HG02970 (cell line): Measurements from ENCODE around the gene GSTO2.

Experiments used
- ATAC-seq: cut with Tn5 transposase; IDR thresholded peaks from one replicate; pipeline ENCODE4 v1.9.1; 2021; ENCODE audit warnings: mild to moderate bottlenecking, moderate library complexity, moderate number of reproducible peaks; ENCODE audit not compliant: unreplicated experiment, low FRiP score

GSTO2 gene

GRCh38 chr10:104277785-104278184, 8.8 kb downstream of the GSTO2 start:
- no peak for ATAC-seq

- no peak for ATAC-seq
Observed at GRCh38 chr10:104279550-104280259, 10.7 kb downstream of the GSTO2 start.

GRCh38 chr10:104281694-104282093, 12.7 kb downstream of the GSTO2 start:
- ATAC-seq, result no peak

GRCh38 chr10:104284846-104285245, 15.9 kb downstream of the GSTO2 start:
- ATAC-seq, result no peak

GRCh38 chr10:104286939-104287338, 18.0 kb downstream of the GSTO2 start:
- ATAC-seq, result no peak

- no peak for ATAC-seq
Observed at GRCh38 chr10:104288355-104288754, 19.4 kb downstream of the GSTO2 start.

GRCh38 chr10:104291439-104291951, 22.5 kb downstream of the GSTO2 start:
- ATAC-seq, result peak; percentile 88

- ATAC-seq, result no peak
Observed at GRCh38 chr10:104293011-104293410, 24.0 kb downstream of the GSTO2 start.

- ATAC-seq, result no peak
Observed at GRCh38 chr10:104293781-104294321, 24.9 kb downstream of the GSTO2 start.

GRCh38 chr10:104296687-104297436, 27.9 kb downstream of the GSTO2 start:
- ATAC-seq, result no peak

- no peak for ATAC-seq
Observed at GRCh38 chr10:104297697-104298660, 29.0 kb downstream of the GSTO2 start.

- ATAC-seq, result no peak
Observed at GRCh38 chr10:104299031-104299904, 30.3 kb downstream of the GSTO2 start.

GRCh38 chr10:104300002-104300735, 31.2 kb downstream of the GSTO2 start:
- no peak for ATAC-seq

- no peak for ATAC-seq
Observed at GRCh38 chr10:104300736-104301292, 31.8 kb downstream of the GSTO2 start.

GRCh38 chr10:104301907-104302690, 33.1 kb downstream of the GSTO2 start:
- ATAC-seq, result no peak

- ATAC-seq, result no peak
Observed at GRCh38 chr10:104303594-104304355, 34.8 kb downstream of the GSTO2 start.

- no peak for ATAC-seq
Observed at GRCh38 chr10:104304356-104304745, 35.4 kb downstream of the GSTO2 start.
